GM10266 (cell line): Measurements from ENCODE around the gene SLC44A3.

ENCODE experiments used
- DNase-seq: peaks from one replicate; pipeline ENCODE4 v3.0.0; 2012; ENCODE audit errors: extremely low spot score
- TF ChIP-seq, protein P1 (sequence below): IDR thresholded peaks from 2 replicates; pipeline ENCODE4 v1.5.1; 2012; ENCODE audit warnings: mild to moderate bottlenecking, low read depth; ENCODE audit not compliant: control insufficient read depth, insufficient read depth; ENCODE audit errors: missing control alignments

Gene SLC44A3

DNA sequence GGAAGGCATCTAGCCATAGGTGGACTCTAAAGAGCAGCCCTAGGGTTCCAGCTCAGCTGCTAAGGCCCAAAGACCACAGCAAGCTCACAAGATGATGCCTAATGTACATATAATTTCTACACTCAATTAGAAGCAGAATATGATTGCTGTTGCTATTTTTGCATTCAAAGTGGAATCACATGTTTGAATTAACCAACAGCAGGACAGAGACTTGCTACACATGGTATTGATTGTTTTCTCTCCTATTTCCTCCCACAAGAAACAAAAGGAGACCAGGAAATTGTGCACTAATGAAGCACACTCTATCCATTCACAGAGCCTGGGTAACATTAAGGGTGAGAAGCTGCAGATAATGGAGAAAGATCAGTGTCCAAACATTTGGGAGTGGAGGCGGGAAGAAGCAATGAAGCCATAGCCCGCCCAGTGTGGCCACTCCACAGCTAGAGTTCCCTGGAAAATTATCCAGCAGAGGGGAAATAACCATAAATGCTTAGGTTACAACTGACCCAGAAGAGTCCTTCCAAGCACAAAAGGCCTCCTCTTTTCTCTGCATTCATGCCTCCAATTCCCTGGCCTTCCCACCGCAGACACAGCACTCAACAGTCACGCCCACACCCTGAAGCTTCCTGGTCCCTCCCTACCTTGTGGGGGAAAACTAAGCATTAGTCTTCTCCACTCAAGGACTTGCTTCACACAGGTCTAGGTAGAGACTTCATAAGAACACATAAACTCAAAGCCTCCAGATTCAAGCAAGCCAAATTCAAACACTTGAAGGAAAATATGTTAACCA is 99.3 kb downstream of the SLC44A3 start:
- no peak for DNase-seq
- TF ChIP-seq, protein P1, sequence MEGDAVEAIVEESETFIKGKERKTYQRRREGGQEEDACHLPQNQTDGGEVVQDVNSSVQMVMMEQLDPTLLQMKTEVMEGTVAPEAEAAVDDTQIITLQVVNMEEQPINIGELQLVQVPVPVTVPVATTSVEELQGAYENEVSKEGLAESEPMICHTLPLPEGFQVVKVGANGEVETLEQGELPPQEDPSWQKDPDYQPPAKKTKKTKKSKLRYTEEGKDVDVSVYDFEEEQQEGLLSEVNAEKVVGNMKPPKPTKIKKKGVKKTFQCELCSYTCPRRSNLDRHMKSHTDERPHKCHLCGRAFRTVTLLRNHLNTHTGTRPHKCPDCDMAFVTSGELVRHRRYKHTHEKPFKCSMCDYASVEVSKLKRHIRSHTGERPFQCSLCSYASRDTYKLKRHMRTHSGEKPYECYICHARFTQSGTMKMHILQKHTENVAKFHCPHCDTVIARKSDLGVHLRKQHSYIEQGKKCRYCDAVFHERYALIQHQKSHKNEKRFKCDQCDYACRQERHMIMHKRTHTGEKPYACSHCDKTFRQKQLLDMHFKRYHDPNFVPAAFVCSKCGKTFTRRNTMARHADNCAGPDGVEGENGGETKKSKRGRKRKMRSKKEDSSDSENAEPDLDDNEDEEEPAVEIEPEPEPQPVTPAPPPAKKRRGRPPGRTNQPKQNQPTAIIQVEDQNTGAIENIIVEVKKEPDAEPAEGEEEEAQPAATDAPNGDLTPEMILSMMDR, result no peak

DNA sequence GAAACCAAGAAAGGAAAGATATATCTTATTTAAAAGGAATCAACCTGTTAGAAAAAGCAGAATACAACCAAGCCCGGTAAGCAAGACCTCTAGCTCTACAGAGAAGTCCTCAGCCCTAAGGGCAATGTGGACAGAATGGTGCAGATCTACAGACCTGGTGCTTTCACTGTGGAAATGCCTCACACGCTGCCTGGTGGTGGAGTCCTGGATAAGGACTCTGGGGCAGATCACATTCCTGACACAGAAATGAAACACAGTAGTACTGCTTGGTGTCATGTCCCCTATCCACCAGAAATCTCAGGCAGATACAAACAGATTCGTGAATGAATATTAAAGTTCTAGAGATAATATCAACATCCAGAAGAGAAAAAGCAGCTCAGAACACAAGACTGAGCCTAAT is 99.9 kb downstream of the SLC44A3 start:
- TF ChIP-seq, protein P1, result no peak
- no peak for DNase-seq

DNA sequence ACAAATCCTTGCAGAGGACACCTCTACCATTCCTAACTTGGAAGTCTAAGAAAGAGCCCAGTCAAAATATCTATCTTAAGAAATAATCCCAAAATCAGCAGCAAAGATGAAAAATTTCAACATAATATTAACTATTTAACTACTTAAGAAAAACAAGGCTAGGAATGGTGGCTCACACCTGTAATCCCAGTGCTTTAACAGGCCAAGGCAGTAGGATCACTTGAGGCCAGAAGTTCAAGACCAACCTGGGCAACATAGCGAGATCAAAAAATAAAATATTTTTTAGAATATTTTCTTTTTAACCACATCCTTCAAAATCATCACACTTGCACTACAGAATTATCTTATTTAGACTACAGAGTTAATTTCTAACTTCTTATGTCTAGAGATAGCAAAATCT is 101.8 kb downstream of the SLC44A3 start:
- no peak for DNase-seq

DNA sequence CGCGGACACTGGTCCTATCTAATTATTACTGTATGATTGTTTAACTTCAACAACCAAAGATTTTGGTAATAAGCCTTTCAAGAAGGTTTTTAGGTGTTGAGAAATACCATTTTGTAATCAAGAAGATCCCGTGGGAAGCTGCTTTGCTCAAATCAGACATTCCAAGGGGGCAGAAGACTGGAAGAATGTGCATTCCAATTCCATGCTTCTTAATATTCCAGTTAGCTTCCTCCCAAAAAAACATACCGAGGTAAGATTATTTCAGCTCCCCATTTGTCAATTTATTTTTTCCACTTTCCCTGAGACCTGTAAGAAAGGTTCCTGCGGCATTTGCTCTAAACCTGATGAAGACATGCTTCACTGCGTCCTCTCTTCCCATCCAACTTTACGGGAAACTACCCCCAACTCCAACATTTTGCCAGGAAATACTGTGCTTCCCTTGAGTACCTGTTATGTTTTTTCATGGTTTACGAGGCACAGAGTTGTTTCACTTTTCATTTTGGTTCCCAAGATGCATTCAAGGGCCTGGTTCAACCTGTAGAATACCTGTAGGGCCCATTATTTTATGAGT is 102.7 kb downstream of the SLC44A3 start:
- TF ChIP-seq, protein P1, result no peak
- no peak for DNase-seq

More for the DNA sequence above, 101.8 kb downstream of the SLC44A3 start:
- TF ChIP-seq, protein P1, result no peak

DNA sequence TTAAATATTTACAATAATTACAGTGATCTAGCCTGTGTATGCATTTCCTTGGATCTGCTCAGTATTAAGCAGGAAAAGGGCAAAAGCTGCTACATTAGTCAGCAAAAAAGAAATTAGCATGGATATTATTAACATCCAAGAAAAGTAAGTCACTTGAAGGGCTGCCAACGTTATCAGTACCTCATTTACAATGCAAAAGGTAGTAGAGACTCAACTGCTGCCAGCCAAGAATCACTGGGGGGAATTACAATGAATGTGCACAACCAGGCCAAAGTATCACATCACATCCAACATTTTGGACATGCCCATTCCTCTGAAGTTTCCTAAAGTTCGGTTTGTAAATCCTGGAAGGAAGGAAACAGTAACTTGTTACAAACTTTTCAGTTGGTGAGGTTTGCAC is 104.8 kb downstream of the SLC44A3 start:
- no peak for DNase-seq

DNA sequence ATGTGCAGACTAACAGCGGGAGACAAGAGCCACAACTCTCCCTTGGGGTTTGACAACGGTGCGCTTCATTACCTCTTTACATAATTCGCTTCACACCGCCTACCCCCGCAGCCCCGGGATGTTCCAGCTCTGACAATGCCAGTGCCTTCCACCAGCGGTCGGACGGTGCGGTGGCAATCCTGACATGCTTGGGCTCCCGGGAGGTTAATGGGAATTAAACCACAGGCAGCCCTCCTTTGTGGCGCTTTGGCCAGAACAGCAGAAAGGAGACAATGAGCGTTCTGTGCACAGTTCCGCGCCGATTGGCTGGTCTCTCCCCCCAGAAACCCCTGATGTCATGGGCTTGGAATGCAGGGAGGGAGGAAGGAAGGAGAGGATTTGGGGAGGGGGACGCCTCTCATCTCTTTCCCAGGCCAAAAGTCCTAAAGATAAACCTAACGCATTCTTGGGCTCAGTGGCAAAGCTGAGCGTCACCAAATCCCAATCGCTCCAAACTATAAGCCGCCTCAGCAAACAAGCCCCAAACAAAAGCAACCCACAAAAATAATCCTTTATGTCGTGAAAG is 105.5 kb downstream of the SLC44A3 start:
- TF ChIP-seq, protein P1, result no peak
- peak; percentile 28 for DNase-seq

More for the DNA sequence above, 104.8 kb downstream of the SLC44A3 start:
- TF ChIP-seq, protein P1, result no peak
